Measurements from ENCODE around the gene SMCHD1.

DNA sequence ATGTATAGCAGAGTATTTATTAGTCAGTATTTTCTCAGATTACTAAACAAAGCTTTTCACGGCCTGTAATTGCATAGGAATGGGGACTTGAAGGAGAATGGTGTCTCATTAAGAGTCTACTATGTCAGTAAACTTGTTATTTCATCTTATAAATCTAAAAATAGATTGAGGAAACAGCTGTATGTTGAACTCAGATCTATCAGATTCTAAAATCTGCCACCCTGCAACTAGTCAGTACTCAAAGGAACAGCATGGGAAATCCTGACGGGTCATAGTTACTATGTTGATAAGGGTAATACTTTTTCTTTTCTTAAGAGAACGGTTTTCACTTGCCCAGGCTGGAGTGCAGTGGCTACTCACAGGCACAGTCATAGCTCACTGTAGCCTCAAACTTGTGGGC is 121.1 kb downstream of the SMCHD1 start:
- TF ChIP-seq CTCF (IDR thresholded peaks at IDR 0.05) = no peak
- no peak for TF ChIP-seq EZH2 (IDR thresholded peaks at IDR 0.05; ENCODE audit: borderline replicate concordance, insufficient read depth, low read depth, low read length, poor library complexity, severe bottlenecking)
